Calu3 (cell line): ENCODE measurements around the gene SWSAP1. TPM values are rescaled to one million over a fixed set of nuclear protein-coding genes. Genes with fewer than 3 reads are reported as not detected.

Source experiments
- BruUV-seq: library from RNA; stranded (reverse); fragments of 400-500 nt; replicated peaks from 2 replicates; lab custom pipeline; 2021; lab: Mats Ljungman, UMichigan
- CTCF ChIA-PET: fragments of 300-600 bp; sonication (Branson Sonifier 250); formaldehyde crosslinking; loops from one replicate; lab custom pipeline; 2022; ENCODE audit warnings: antibody characterized with exemption; lab: Charles Lee
- DNase-seq: peaks from one replicate; pipeline ENCODE4 v3.0.0; 2022
- H3K27ac Mint-ChIP-seq: one replicate; pipeline ENCODE4 v1.8.0; 2022; ENCODE audit warnings: mixed read lengths; ENCODE audit not compliant: unreplicated experiment
- H3K27me3 Mint-ChIP-seq: one replicate; pipeline ENCODE4 v1.8.0; 2022; ENCODE audit warnings: mixed read lengths; ENCODE audit not compliant: unreplicated experiment
- H3K36me3 Mint-ChIP-seq: one replicate; pipeline ENCODE4 v1.8.0; 2022; ENCODE audit warnings: mild to moderate bottlenecking, moderate library complexity, mixed read lengths; ENCODE audit not compliant: insufficient read depth, unreplicated experiment
- H3K4me1 Mint-ChIP-seq: one replicate; pipeline ENCODE4 v1.8.0; 2022; ENCODE audit warnings: mild to moderate bottlenecking, low read depth, mixed read lengths; ENCODE audit not compliant: unreplicated experiment
- H3K4me3 Mint-ChIP-seq: one replicate; pipeline ENCODE4 v1.8.0; 2022; ENCODE audit warnings: mild to moderate bottlenecking, low read depth, moderate library complexity, mixed read lengths; ENCODE audit not compliant: unreplicated experiment
- H3K9me3 Mint-ChIP-seq: one replicate; pipeline ENCODE4 v1.8.0; 2022; ENCODE audit warnings: low read depth, mixed read lengths; ENCODE audit not compliant: unreplicated experiment
- intact Hi-C: fragments of 100-400 bp; cut with micrococcal nuclease; formaldehyde crosslinking; loops from one replicate; pipeline ENCODE4 v1.10.0; 2022; ENCODE audit not compliant: unreplicated experiment
- total RNA-seq: library from RNA; stranded (reverse); gene quantifications from 2 replicates; pipeline ENCODE4 v1.2.3, GENCODE V29; 2022
- TF ChIP-seq, protein P1 (sequence below): fragments of 200-600 bp; IDR thresholded peaks from one replicate; pipeline ENCODE4 v1.8.0; 2022; ENCODE audit warnings: antibody characterized with exemption; ENCODE audit not compliant: unreplicated experiment

SWSAP1 gene
- total RNA-seq, 1 experiment from 2014 or later: 1.7 TPM

DNA sequence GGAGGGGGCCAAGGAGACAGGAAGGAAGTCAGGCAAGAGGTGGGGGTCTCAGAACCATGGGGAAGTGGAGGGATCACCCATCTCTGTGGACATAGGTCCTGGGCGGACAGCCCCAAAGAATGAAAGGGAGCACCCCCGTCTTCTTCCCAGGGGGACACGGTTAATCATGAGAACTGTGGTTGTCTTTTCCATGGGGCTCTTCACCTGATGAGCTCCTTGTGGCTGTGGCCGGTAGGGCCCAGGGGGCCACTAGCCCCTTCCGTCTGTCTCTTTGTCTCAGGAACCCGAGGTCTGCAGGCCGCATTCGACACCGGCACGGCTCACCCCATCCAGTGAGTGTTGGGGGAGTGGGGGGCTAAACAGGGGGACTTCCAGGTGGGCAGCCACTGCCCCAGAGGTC, 10.6 kb upstream of the SWSAP1 start:
- H3K27ac Mint-ChIP-seq: no peak overlapping the region
- H3K27me3 Mint-ChIP-seq: peaks cover 11% of the 10 kb centered on the region
- no peaks in the 10 kb centered on the region for H3K4me1 Mint-ChIP-seq
- CTCF ChIA-PET: no interaction called here
- no peak overlapping the region for H3K4me3 Mint-ChIP-seq
- TF ChIP-seq, protein P1, sequence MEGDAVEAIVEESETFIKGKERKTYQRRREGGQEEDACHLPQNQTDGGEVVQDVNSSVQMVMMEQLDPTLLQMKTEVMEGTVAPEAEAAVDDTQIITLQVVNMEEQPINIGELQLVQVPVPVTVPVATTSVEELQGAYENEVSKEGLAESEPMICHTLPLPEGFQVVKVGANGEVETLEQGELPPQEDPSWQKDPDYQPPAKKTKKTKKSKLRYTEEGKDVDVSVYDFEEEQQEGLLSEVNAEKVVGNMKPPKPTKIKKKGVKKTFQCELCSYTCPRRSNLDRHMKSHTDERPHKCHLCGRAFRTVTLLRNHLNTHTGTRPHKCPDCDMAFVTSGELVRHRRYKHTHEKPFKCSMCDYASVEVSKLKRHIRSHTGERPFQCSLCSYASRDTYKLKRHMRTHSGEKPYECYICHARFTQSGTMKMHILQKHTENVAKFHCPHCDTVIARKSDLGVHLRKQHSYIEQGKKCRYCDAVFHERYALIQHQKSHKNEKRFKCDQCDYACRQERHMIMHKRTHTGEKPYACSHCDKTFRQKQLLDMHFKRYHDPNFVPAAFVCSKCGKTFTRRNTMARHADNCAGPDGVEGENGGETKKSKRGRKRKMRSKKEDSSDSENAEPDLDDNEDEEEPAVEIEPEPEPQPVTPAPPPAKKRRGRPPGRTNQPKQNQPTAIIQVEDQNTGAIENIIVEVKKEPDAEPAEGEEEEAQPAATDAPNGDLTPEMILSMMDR: no peak
- intact Hi-C loops: no loop called here
- H3K36me3 Mint-ChIP-seq: peaks cover 11% of the 10 kb centered on the region
- no peak for DNase-seq
- no peaks in the 10 kb centered on the region for H3K9me3 Mint-ChIP-seq
- BruUV-seq: no TSS peak

DNA sequence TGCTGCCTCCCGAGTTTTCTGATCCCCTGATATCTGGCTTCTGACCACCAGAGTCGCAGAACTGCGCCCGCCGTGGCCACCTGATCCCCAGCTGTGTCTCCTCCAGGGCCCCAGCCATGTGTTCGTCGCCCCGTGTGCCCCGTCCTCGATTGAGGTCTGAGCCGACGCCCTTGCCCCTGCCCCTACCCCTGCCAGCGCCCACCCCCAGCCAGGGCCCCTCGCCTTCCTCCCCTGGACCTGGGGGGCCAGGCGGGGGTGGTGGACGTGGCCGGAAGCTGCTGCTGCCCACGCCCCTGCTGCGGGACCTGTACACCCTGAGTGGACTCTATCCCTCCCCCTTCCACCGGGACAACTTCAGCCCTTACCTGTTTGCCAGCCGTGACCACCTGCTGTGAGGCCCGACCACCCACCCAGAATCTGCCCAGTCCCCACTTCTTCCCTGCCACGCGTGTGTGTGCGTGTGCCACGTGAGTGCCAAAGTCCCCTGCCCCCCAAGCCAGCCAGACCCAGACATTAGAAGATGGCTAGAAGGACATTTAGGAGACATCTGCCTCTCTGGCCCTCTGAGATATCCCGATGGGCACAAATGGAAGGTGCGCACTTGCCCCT, 10.1 kb upstream of the SWSAP1 start:
- DNase-seq: no peak
- CTCF ChIA-PET: no interaction called here

DNA sequence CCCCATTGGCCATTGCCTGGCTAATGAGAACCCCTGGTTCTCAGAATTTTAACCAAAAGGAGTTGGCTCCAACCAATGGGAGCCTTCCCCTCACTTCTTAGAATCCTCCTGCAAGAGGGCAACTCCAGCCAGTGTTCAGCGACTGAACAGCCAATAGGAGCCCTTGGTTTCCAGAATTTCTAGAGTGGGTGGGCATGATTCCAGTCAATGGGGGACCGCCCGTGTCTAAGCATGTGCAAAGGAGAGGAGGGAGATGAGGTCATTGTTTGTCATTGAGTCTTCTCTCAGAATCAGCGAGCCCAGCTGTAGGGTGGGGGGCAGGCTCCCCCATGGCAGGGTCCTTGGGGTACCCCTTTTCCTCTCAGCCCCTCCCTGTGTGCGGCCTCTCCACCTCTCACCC, 9.5 kb upstream of the SWSAP1 start:
- TF ChIP-seq, protein P1: no peak
- Mint-ChIP-seq H3K4me3 (no peak overlapping the region), H3K36me3 (peaks cover 11% of the 10 kb centered on the region), H3K27ac (no peak overlapping the region), H3K27me3 (peaks cover under 1% of the 10 kb centered on the region), H3K4me1 (no peaks in the 10 kb centered on the region), H3K9me3 (no peaks in the 10 kb centered on the region)
- intact Hi-C loops: no loop called here
- BruUV-seq: no TSS peak
- DNase-seq: no peak
- CTCF ChIA-PET: no interaction called here

More for the DNA sequence above, 10.1 kb upstream of the SWSAP1 start:
- Mint-ChIP-seq H3K4me3 (no peak overlapping the region), H3K27me3 (peaks cover 6% of the 10 kb centered on the region), H3K36me3 (peaks cover 11% of the 10 kb centered on the region), H3K27ac (no peak overlapping the region), H3K4me1 (no peaks in the 10 kb centered on the region), H3K9me3 (no peaks in the 10 kb centered on the region)
- intact Hi-C loops: no loop called here
- BruUV-seq: no TSS peak
- TF ChIP-seq, protein P1: no peak

DNA sequence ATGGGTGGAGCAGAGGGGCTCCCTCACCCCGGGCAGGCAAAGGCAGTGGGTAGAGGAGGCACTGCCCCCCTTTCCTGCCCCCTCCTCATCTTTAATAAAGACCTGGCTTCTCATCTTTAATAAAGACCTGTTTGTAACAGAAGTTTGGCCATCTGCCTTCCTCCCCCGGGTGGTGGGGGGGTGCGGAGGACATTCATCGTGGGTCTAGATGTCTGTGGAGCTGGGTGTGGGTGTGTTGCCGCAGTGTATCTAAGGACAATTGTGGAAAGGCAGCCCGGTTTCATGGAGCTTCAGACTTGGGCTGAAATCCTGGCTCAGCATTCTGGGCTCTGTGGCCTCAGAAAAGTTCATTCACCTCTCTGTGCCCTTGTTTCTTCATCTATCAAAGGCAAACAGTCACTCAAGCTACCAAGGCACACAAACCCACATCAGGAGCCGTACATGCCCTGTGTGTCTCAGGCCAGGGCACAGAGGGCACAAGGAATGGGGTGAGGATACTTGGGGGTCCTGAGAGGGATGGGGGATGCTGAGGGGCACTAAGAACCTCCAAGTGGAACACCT, 8.8 kb upstream of the SWSAP1 start:
- H3K4me1 Mint-ChIP-seq: no peaks in the 10 kb centered on the region
- CTCF ChIA-PET: interaction anchor here (0.7 kb wide), 1 partner anchor 10 kb away, joined by 3 read pairs; no protein-coding TSS in a partner anchor
- H3K4me3 Mint-ChIP-seq: no peak overlapping the region
- H3K36me3 Mint-ChIP-seq: peaks cover 11% of the 10 kb centered on the region
- TF ChIP-seq, protein P1: no peak
- H3K27me3 Mint-ChIP-seq: no peaks in the 10 kb centered on the region
- intact Hi-C loops: no loop called here
- H3K27ac Mint-ChIP-seq: no peak overlapping the region
- BruUV-seq: no TSS peak
- no peak for DNase-seq
- no peaks in the 10 kb centered on the region for H3K9me3 Mint-ChIP-seq
